SW480 (cell line): ENCODE measurements around the gene PRDM15.

Experiments used
- DNase-seq: peaks from one replicate; pipeline ENCODE4 v3.0.0-alpha.2; 2016; ENCODE audit warnings: low spot score

Gene PRDM15

GRCh38 chr21:41907496-41908258 lies 28.5 kb upstream of the PRDM15 start:
- no peak for DNase-seq

- DNase-seq = no peak
These were observed 27.6 kb upstream of the PRDM15 start for GRCh38 chr21:41906770-41907169.

GRCh38 chr21:41903559-41904351 lies 24.6 kb upstream of the PRDM15 start:
- DNase-seq = no peak

- no peak for DNase-seq
These were observed 23.8 kb upstream of the PRDM15 start for GRCh38 chr21:41902946-41903345.

- no peak for DNase-seq
These were observed 22.6 kb upstream of the PRDM15 start for GRCh38 chr21:41901782-41902181.

- DNase-seq = no peak
These were observed 22.0 kb upstream of the PRDM15 start for GRCh38 chr21:41901099-41901498.

GRCh38 chr21:41900401-41900800 lies 21.3 kb upstream of the PRDM15 start:
- DNase-seq = no peak

- no peak for DNase-seq
These were observed 20.5 kb upstream of the PRDM15 start for GRCh38 chr21:41899426-41900202.

- no peak for DNase-seq
These were observed 19.9 kb upstream of the PRDM15 start for GRCh38 chr21:41898998-41899397.

GRCh38 chr21:41897700-41898099 lies 18.6 kb upstream of the PRDM15 start:
- no peak for DNase-seq

- no peak for DNase-seq
These were observed 18.0 kb upstream of the PRDM15 start for GRCh38 chr21:41897047-41897669.

- DNase-seq = no peak
These were observed 16.7 kb upstream of the PRDM15 start for GRCh38 chr21:41895643-41896493.

- DNase-seq = no peak
These were observed 15.9 kb upstream of the PRDM15 start for GRCh38 chr21:41894922-41895557.

- DNase-seq = no peak
These were observed 15.4 kb upstream of the PRDM15 start for GRCh38 chr21:41894511-41894910.

GRCh38 chr21:41892726-41893125 lies 13.6 kb upstream of the PRDM15 start:
- no peak for DNase-seq

GRCh38 chr21:41891132-41891531 lies 12.0 kb upstream of the PRDM15 start:
- DNase-seq = no peak

GRCh38 chr21:41890355-41890754 lies 11.2 kb upstream of the PRDM15 start:
- no peak for DNase-seq

GRCh38 chr21:41888749-41889376 lies 9.7 kb upstream of the PRDM15 start:
- no peak for DNase-seq

- no peak for DNase-seq
These were observed 8.5 kb upstream of the PRDM15 start for GRCh38 chr21:41887667-41888066.

- DNase-seq = no peak
These were observed 7.2 kb upstream of the PRDM15 start for GRCh38 chr21:41886328-41886727.
